Calu3 (cell line): Measurements from ENCODE around the gene TRIM37. TPM values are rescaled to one million over a fixed set of nuclear protein-coding genes. Genes with fewer than 3 reads are reported as not detected.

Experiments used
- BruUV-seq: library from RNA; stranded (reverse); fragments of 400-500 nt; replicated peaks from 2 replicates; lab custom pipeline; 2021; lab: Mats Ljungman, UMichigan
- CTCF ChIA-PET: fragments of 300-600 bp; sonication (Branson Sonifier 250); formaldehyde crosslinking; loops from one replicate; lab custom pipeline; 2022; ENCODE audit warnings: antibody characterized with exemption; lab: Charles Lee
- DNase-seq: peaks from one replicate; pipeline ENCODE4 v3.0.0; 2022
- H3K27ac Mint-ChIP-seq: one replicate; pipeline ENCODE4 v1.8.0; 2022; ENCODE audit warnings: mixed read lengths; ENCODE audit not compliant: unreplicated experiment
- H3K27me3 Mint-ChIP-seq: one replicate; pipeline ENCODE4 v1.8.0; 2022; ENCODE audit warnings: mixed read lengths; ENCODE audit not compliant: unreplicated experiment
- H3K36me3 Mint-ChIP-seq: one replicate; pipeline ENCODE4 v1.8.0; 2022; ENCODE audit warnings: mild to moderate bottlenecking, moderate library complexity, mixed read lengths; ENCODE audit not compliant: insufficient read depth, unreplicated experiment
- H3K4me1 Mint-ChIP-seq: one replicate; pipeline ENCODE4 v1.8.0; 2022; ENCODE audit warnings: mild to moderate bottlenecking, low read depth, mixed read lengths; ENCODE audit not compliant: unreplicated experiment
- H3K4me3 Mint-ChIP-seq: one replicate; pipeline ENCODE4 v1.8.0; 2022; ENCODE audit warnings: mild to moderate bottlenecking, low read depth, moderate library complexity, mixed read lengths; ENCODE audit not compliant: unreplicated experiment
- H3K9me3 Mint-ChIP-seq: one replicate; pipeline ENCODE4 v1.8.0; 2022; ENCODE audit warnings: low read depth, mixed read lengths; ENCODE audit not compliant: unreplicated experiment
- intact Hi-C: fragments of 100-400 bp; cut with micrococcal nuclease; formaldehyde crosslinking; loops from one replicate; pipeline ENCODE4 v1.10.0; 2022; ENCODE audit not compliant: unreplicated experiment
- total RNA-seq: library from RNA; stranded (reverse); gene quantifications from 2 replicates; pipeline ENCODE4 v1.2.3, GENCODE V29; 2022
- TF ChIP-seq, protein P1 (sequence below): fragments of 200-600 bp; IDR thresholded peaks from one replicate; pipeline ENCODE4 v1.8.0; 2022; ENCODE audit warnings: antibody characterized with exemption; ENCODE audit not compliant: unreplicated experiment

TRIM37 gene
- total RNA-seq, 1 experiment from 2014 or later: 16.2 TPM

GRCh38 chr17:59062509-59062908, 44.2 kb downstream of the TRIM37 start:
- no peaks in the 10 kb centered on the region for H3K4me1 Mint-ChIP-seq
- no peaks in the 10 kb centered on the region for H3K9me3 Mint-ChIP-seq

DNA sequence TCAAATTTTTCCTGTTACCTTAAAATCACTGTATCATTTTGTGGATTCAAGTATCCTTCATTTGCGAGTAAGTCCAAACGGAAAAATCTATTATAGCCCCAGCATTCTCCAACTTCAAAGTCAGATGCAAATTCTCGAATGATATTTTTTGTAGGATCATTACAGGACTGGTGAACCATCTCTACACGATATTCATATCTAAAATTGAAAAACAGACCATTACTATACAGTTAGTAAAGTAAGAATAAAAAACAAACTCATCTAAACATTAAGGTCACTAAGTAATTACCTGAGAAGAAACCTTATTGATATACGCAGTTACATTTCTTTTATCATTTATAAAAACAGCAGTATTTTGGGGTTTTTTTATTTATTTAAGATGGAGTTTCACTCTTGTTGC, 49.8 kb downstream of the TRIM37 start:
- peaks cover 4% of the 10 kb centered on the region for H3K36me3 Mint-ChIP-seq
- no peak for DNase-seq
- no TSS peak for BruUV-seq
- CTCF ChIA-PET: no interaction called here
- no peak overlapping the region for H3K4me3 Mint-ChIP-seq
- H3K27me3 Mint-ChIP-seq: no peaks in the 10 kb centered on the region
- no peaks in the 10 kb centered on the region for H3K9me3 Mint-ChIP-seq
- intact Hi-C loops: no loop called here
- H3K4me1 Mint-ChIP-seq: no peaks in the 10 kb centered on the region
- TF ChIP-seq, protein P1, sequence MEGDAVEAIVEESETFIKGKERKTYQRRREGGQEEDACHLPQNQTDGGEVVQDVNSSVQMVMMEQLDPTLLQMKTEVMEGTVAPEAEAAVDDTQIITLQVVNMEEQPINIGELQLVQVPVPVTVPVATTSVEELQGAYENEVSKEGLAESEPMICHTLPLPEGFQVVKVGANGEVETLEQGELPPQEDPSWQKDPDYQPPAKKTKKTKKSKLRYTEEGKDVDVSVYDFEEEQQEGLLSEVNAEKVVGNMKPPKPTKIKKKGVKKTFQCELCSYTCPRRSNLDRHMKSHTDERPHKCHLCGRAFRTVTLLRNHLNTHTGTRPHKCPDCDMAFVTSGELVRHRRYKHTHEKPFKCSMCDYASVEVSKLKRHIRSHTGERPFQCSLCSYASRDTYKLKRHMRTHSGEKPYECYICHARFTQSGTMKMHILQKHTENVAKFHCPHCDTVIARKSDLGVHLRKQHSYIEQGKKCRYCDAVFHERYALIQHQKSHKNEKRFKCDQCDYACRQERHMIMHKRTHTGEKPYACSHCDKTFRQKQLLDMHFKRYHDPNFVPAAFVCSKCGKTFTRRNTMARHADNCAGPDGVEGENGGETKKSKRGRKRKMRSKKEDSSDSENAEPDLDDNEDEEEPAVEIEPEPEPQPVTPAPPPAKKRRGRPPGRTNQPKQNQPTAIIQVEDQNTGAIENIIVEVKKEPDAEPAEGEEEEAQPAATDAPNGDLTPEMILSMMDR: no peak
- H3K27ac Mint-ChIP-seq: no peak overlapping the region

More at GRCh38 chr17:59062509-59062908, 44.2 kb downstream of the TRIM37 start:
- BruUV-seq: no TSS peak
- intact Hi-C loops: no loop called here
- no peaks in the 10 kb centered on the region for H3K27me3 Mint-ChIP-seq
- no peaks in the 10 kb centered on the region for H3K36me3 Mint-ChIP-seq
- TF ChIP-seq, protein P1: no peak
- CTCF ChIA-PET: no interaction called here
- no peak overlapping the region for H3K27ac Mint-ChIP-seq
- DNase-seq: no peak
- H3K4me3 Mint-ChIP-seq: no peak overlapping the region

GRCh38 chr17:59049798-59050197, 56.9 kb downstream of the TRIM37 start:
- Mint-ChIP-seq H3K4me3 (no peak overlapping the region), H3K27me3 (no peaks in the 10 kb centered on the region), H3K27ac (no peak overlapping the region), H3K4me1 (no peaks in the 10 kb centered on the region), H3K9me3 (no peaks in the 10 kb centered on the region), H3K36me3 (peaks cover 12% of the 10 kb centered on the region)
- CTCF ChIA-PET: no interaction called here
- intact Hi-C loops: no loop called here
- no TSS peak for BruUV-seq
- no peak for DNase-seq
- TF ChIP-seq, protein P1: no peak

DNA sequence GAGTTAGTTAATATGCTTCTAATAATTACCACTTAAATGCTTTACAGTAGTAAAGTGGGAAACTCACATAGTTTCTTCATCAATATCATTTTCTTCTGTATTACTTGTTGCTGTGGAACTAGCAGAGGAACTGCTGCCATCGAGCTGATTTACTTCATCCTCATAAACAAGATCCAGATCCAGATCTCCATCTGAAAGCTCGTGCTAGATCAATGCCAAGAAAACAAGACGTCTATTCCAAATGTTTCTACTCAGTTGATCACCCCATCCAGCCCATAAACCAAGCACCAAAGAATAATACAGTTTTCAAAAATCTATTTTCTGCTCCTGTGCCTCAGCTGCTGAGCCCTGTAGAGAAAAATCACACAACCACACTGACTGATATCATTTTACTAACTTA, 59.1 kb downstream of the TRIM37 start:
- TF ChIP-seq, protein P1: no peak
- H3K27ac Mint-ChIP-seq: no peak overlapping the region
- H3K27me3 Mint-ChIP-seq: no peaks in the 10 kb centered on the region
- no peak overlapping the region for H3K4me3 Mint-ChIP-seq
- H3K4me1 Mint-ChIP-seq: no peaks in the 10 kb centered on the region
- no peak for DNase-seq
- CTCF ChIA-PET: interaction anchor here (0.7 kb wide), 1 partner anchor 583 kb away, joined by 4 read pairs; no protein-coding TSS in a partner anchor
- no TSS peak for BruUV-seq
- intact Hi-C loops: no loop called here
- peaks cover 14% of the 10 kb centered on the region for H3K36me3 Mint-ChIP-seq
- H3K9me3 Mint-ChIP-seq: no peaks in the 10 kb centered on the region
